Body of pancreas (tissue), 4 donors: ENCODE data around the gene MEAF6. TPM values are rescaled to one million over a fixed set of nuclear protein-coding genes. Genes with fewer than 3 reads are reported as not detected.
A peak's percentile ranks its signal among the peaks of the same experiment; 100 is the strongest.

Experiments
- ATAC-seq: fragments of 150-250 bp; one replicate; pipeline ENCODE4 v1.9.1; 2016
- DNase-seq, 4 donors: peaks; one replicate each; pipeline ENCODE4 v3.0.0-alpha.2; 2019
- H3K27ac ChIP-seq, 4 donors: fragments of 200-600 bp; sonication (generic); 1 replicate in 3 of 4; 2 replicates in 1 of 4; pipeline versions ENCODE4 v1.5.1 to v1.6.1; 2016 to 2019; ENCODE audit warnings: mild to moderate bottlenecking in 1 of 4, mixed read lengths in 1 of 4, moderate library complexity in 1 of 4
- H3K27me3 ChIP-seq, 2 donors: fragments of 200-600 bp; sonication (generic); one replicate each; pipeline ENCODE4 v1.6.0; 2016; ENCODE audit warnings: mild to moderate bottlenecking in 1 of 2
- H3K36me3 ChIP-seq, 2 donors: fragments of 200-600 bp; sonication (generic); replicated peaks in 1 of 2; 2 replicates each; pipeline ENCODE4 v1.5.1; 2016; ENCODE audit warnings: low read depth in 2 of 2; ENCODE audit not compliant: insufficient read depth in 1 of 2
- H3K4me1 ChIP-seq: fragments of 200-600 bp; sonication (generic); one replicate; pipeline ENCODE4 v1.6.0; 2016
- H3K4me3 ChIP-seq, 2 donors: fragments of 200-600 bp; sonication (generic); 1 replicate in 1 of 2; 2 replicates in 1 of 2; pipeline ENCODE4 v1.5.1; 2016 to 2019
- H3K9me3 ChIP-seq, 3 donors: fragments of 200-600 bp; sonication (generic); 1 replicate in 2 of 3; 2 replicates in 1 of 3; pipeline ENCODE4 v1.5.1; 2016
- POLR2A ChIP-seq, 3 donors: fragments of 450-650 bp; IDR thresholded peaks; one replicate each; pipeline ENCODE4 v1.6.1; 2016; ENCODE audit warnings: antibody characterized with exemption in 3 of 3, mild to moderate bottlenecking in 2 of 3
- WGBS, 2 donors: methylation state at CpG; one replicate each; pipeline ENCODE4 v1.1.5; 2017; 5-methylcytosine and 5-hydroxymethylcytosine counted together
- intact Hi-C: fragments of 100-400 bp; cut with DNase I; formaldehyde crosslinking; loops from one replicate; pipeline ENCODE4 v1.15.1; 2023
- total RNA-seq, 2 donors: library from RNA; depleted of rRNA; stranded (reverse); fragments of >200 nt; gene quantifications; one replicate each; pipeline ENCODE4 v1.1.0, GENCODE V29; 2016
- TF ChIP-seq, protein P1 (sequence below), 7 experiments: fragments of 450-650 bp in 4 of 7; fragments of 200-600 bp in 3 of 7; sonication (generic) in 3 of 7; IDR thresholded peaks; one replicate each; pipeline ENCODE4 v1.5.1; 2016 to 2019; ENCODE audit warnings: antibody characterized with exemption in 7 of 7

The MEAF6 gene
- total RNA-seq, 2 donors from 2014 or later: 36.3 to 43.5 TPM

DNA sequence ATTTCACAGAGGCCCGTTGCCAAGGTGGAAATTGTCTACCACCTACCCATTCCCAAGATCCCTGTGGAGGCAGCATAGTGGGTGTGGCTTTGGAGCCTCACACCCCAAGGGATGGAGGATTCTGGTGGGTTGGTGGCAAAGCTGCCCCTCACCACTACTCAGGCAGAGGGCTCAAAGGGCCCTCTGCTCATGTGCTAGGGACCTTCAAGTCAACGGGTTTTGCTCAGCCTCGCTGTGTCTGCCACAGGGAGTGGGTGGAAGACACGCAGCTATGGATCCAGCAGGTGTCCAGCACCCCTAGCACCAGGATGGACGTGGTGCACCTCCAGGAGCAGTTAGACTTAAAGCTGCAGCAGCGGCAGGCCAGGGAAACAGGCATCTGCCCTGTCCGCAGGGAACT is 44.5 kb upstream of the MEAF6 start:
- intact Hi-C loops: no loop called here
- Histone ChIP-seq H3K36me3 (peaks cover 0 to 2% of the 10 kb centered on the region in 2 donors), H3K4me1 (peaks cover 19% of the 10 kb centered on the region), H3K27ac (no peak overlapping the region), H3K4me3 (no peak overlapping the region), H3K27me3 (no peaks in the 10 kb centered on the region), H3K9me3 (no peaks in the 10 kb centered on the region)
- no peak for DNase-seq
- TF ChIP-seq, protein P1, sequence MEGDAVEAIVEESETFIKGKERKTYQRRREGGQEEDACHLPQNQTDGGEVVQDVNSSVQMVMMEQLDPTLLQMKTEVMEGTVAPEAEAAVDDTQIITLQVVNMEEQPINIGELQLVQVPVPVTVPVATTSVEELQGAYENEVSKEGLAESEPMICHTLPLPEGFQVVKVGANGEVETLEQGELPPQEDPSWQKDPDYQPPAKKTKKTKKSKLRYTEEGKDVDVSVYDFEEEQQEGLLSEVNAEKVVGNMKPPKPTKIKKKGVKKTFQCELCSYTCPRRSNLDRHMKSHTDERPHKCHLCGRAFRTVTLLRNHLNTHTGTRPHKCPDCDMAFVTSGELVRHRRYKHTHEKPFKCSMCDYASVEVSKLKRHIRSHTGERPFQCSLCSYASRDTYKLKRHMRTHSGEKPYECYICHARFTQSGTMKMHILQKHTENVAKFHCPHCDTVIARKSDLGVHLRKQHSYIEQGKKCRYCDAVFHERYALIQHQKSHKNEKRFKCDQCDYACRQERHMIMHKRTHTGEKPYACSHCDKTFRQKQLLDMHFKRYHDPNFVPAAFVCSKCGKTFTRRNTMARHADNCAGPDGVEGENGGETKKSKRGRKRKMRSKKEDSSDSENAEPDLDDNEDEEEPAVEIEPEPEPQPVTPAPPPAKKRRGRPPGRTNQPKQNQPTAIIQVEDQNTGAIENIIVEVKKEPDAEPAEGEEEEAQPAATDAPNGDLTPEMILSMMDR (IDR thresholded peaks at IDR 0.05): no peak
- TF ChIP-seq POLR2A (IDR thresholded peaks at IDR 0.05): no peak
- ATAC-seq: no peak
- WGBS, 2 donors: 85 to 97% methylated on average over 4 to 7 of the region's 7 CpGs

DNA sequence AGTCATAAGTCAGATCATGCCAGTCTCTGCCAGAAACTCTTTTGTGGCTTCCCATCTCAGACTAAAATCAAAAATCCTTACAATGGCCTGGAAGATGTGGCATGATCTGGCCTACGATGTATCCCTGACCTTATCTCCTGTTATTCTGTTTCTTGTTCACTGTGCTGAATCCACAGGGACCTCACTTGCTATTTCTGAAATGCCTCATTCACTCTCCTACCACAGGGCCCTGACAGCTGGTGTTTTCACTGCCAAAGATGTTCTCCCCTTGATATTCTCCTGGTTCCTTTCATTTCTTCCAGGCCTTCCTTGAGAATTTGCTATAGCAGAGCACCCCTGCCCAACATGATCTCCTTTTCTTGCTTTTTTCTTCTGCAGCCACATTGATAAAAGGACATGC is 43.8 kb upstream of the MEAF6 start:
- 82 to 92% methylated on average over 1 of the region's 1 CpG for WGBS, 2 donors
- Histone ChIP-seq H3K4me1 (peaks cover 20% of the 10 kb centered on the region), H3K4me3 (no peak overlapping the region), H3K36me3 (peaks cover 0 to 2% of the 10 kb centered on the region in 2 donors), H3K27ac (no peak overlapping the region), H3K9me3 (no peaks in the 10 kb centered on the region), H3K27me3 (no peaks in the 10 kb centered on the region)
- DNase-seq (no peak), ATAC-seq (no peak)
- no peak for TF ChIP-seq POLR2A (IDR thresholded peaks at IDR 0.05)
- TF ChIP-seq, protein P1 (IDR thresholded peaks at IDR 0.05): no peak
- intact Hi-C loops: no loop called here

DNA sequence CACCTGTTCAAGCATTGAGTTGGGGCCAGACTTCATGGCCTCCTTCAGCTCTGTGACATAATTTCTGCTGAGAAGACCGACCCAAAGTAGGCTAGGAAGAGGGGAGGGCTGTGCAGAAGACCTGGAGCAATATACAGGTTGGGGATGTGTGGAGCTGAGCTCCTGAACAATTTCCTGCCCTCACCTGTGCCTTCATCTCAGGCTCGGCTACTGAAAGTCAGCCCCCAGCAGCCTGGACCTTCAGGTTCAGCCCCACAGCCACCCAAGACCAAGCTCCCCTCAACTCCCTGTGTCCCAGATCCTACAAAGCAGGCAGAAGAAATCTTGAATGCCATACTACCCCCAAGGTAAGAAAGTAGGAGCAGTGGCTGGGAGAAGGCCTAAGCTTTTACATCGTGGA is 42.8 kb upstream of the MEAF6 start:
- Histone ChIP-seq H3K36me3 (peaks cover 0 to 2% of the 10 kb centered on the region in 2 donors), H3K4me3 (peak overlapping the region in 1 of 2 donors; percentile 37), H3K4me1 (peaks cover 30% of the 10 kb centered on the region), H3K27me3 (no peaks in the 10 kb centered on the region), H3K27ac (peak overlapping the region in 3 of 4 donors; percentile 61 to 69 (median 63)), H3K9me3 (no peaks in the 10 kb centered on the region)
- 46 to 54% methylated on average over 3 of the region's 3 CpGs for WGBS, 2 donors
- TF ChIP-seq, protein P1 (IDR thresholded peaks at IDR 0.05): no peak
- TF ChIP-seq POLR2A (IDR thresholded peaks at IDR 0.05): no peak
- ATAC-seq (no peak), DNase-seq (no peak)
- intact Hi-C loops: no loop called here

DNA sequence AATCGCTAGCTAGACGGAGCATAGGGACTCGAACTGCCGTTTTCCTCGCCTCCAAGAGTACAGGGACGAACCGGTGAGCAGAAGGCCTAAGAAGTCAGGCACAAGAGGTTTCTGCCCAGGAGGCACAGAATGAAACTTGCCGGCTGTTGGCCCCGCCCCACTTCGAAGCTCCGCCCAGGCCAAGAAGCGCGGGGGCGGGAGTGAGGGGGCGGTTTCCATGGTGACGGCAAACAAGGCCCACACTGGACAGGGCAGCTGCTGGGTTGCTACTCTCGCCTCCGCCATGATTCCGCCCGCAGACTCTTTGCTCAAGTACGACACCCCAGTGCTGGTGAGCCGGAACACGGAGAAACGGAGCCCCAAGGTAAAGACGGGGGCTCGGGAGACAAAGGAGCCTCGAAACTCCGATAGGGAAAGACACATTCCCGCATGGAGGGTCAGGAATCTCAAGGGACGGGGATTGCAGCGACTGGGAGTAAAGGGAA is 42.2 kb upstream of the MEAF6 start, which contains the start of gene DNALI1:
TSS of gene DNALI1 (plus strand) at position 229 of the 485 bp plus-strand sequence. CDS start at position 284, 55 bp downstream.
- TF ChIP-seq POLR2A (IDR thresholded peaks at IDR 0.05): peak; percentile 35 to 78 (median 56)
- TF ChIP-seq, protein P1 (IDR thresholded peaks at IDR 0.05): no peak
- ATAC-seq (peak; percentile 95), DNase-seq (peak; percentile 95 to 98 (median 96))
- peak within 1 kb of the TSS in 3 of 4 donors; percentile 61 to 69 (median 63) for H3K27ac ChIP-seq
- intact Hi-C loops: no loop called here
- WGBS, 2 donors: 1 to 6% methylated on average over 17 to 31 of the region's 31 CpGs
- peaks cover 37% of the 10 kb centered on the region for H3K4me1 ChIP-seq
- H3K4me3 ChIP-seq: peak within 1 kb of the TSS in 1 of 2 donors; percentile 37
- H3K9me3 ChIP-seq: no peaks in the 10 kb centered on the region
- H3K27me3 ChIP-seq: no peaks in the 10 kb centered on the region
- peaks cover 0 to under 1% of the 10 kb centered on the region in 2 donors for H3K36me3 ChIP-seq
